ENCODE results near the gene SLFN5. TPM values are rescaled to one million over a fixed set of nuclear protein-coding genes. Genes with fewer than 3 reads are reported as not detected.

The SLFN5 gene
- total and polyA plus RNA-seq, 7 donors, result 1.7 to 23.7 (median 14.5) TPM

- no peaks in the 10 kb centered on the region for H3K4me1 ChIP-seq
- ATAC-seq, result no peak
- H3K36me3 ChIP-seq (ENCODE audit: insufficient read depth in 1 of 2, low read depth in 1 of 2), result no peaks in the 10 kb centered on the region
- TF ChIP-seq, protein P1, sequence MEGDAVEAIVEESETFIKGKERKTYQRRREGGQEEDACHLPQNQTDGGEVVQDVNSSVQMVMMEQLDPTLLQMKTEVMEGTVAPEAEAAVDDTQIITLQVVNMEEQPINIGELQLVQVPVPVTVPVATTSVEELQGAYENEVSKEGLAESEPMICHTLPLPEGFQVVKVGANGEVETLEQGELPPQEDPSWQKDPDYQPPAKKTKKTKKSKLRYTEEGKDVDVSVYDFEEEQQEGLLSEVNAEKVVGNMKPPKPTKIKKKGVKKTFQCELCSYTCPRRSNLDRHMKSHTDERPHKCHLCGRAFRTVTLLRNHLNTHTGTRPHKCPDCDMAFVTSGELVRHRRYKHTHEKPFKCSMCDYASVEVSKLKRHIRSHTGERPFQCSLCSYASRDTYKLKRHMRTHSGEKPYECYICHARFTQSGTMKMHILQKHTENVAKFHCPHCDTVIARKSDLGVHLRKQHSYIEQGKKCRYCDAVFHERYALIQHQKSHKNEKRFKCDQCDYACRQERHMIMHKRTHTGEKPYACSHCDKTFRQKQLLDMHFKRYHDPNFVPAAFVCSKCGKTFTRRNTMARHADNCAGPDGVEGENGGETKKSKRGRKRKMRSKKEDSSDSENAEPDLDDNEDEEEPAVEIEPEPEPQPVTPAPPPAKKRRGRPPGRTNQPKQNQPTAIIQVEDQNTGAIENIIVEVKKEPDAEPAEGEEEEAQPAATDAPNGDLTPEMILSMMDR (IDR thresholded peaks at IDR 0.05), result no peak
- no peaks in the 10 kb centered on the region for H3K27me3 ChIP-seq (ENCODE audit: insufficient read depth in 3 of 3, low read length in 2 of 3)
- DNase-seq, result no peak
- WGBS, 3 donors, result 56 to 69% (median 68%) methylated on average over 5 of the region's 5 CpGs
- H3K4me3 ChIP-seq, result no peak overlapping the region
- no peak overlapping the region for H3K27ac ChIP-seq
- intact Hi-C loops (cut with DNase I), result loop anchor here in 1 of 2 donors (10.0 kb wide), 1 partner anchor 419 kb away; no protein-coding TSS in a partner anchor
- H3K9me3 ChIP-seq, result no peaks in the 10 kb centered on the region
Observed at GRCh38 chr17:35213412-35213940, 29.4 kb upstream of the SLFN5 start.

DNA sequence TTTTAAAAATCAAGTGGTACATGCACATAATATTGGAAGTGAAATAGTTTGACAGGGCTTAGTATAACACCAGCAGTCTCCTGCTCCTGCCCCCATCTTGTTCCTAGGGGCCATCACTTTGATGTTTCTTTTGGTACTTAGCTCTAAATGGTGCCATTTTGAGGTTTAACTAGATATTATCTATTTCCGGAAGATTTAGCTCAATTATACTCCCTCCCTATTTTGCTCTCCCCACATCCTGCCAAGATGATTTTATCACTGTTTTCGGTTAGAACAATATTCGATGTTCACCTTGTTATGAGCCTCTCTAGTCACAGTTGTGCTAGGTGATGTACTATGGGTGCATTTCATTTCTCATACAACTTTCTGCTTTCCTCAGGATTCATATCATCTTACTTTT, 28.7 kb upstream of the SLFN5 start:
- TF ChIP-seq, protein P1 (IDR thresholded peaks at IDR 0.05), result no peak
- ATAC-seq (no peak), DNase-seq (no peak)
- intact Hi-C loops (cut with DNase I), result loop anchor here in 1 of 2 donors (10.0 kb wide), 1 partner anchor 419 kb away; no protein-coding TSS in a partner anchor
- no peaks in the 10 kb centered on the region for H3K9me3 ChIP-seq
- 64 to 74% (median 68%) methylated on average over 3 of the region's 3 CpGs for WGBS, 3 donors
- no peaks in the 10 kb centered on the region for H3K36me3 ChIP-seq (ENCODE audit: insufficient read depth in 1 of 2, low read depth in 1 of 2)
- H3K4me3 ChIP-seq, result no peak overlapping the region
- H3K27ac ChIP-seq, result no peak overlapping the region
- H3K4me1 ChIP-seq, result no peaks in the 10 kb centered on the region
- H3K27me3 ChIP-seq (ENCODE audit: insufficient read depth in 3 of 3, low read length in 2 of 3), result no peaks in the 10 kb centered on the region

GRCh38 chr17:35214631-35215273, 28.1 kb upstream of the SLFN5 start:
- Histone ChIP-seq H3K4me1 (no peaks in the 10 kb centered on the region), H3K4me3 (no peak overlapping the region), H3K27me3 (ENCODE audit: insufficient read depth in 3 of 3, low read length in 2 of 3) (no peaks in the 10 kb centered on the region), H3K36me3 (ENCODE audit: insufficient read depth in 1 of 2, low read depth in 1 of 2) (no peaks in the 10 kb centered on the region), H3K27ac (no peak overlapping the region), H3K9me3 (no peaks in the 10 kb centered on the region)
- intact Hi-C loops (cut with DNase I), result loop anchor here in 1 of 2 donors (10.0 kb wide), 1 partner anchor 420 kb away; no protein-coding TSS in a partner anchor
- no peak for ATAC-seq
- DNase-seq, result no peak
- TF ChIP-seq, protein P1 (IDR thresholded peaks at IDR 0.05), result no peak
- WGBS, 3 donors, result 49 to 58% (median 49%) methylated on average over 5 of the region's 5 CpGs

- intact Hi-C loops (cut with DNase I), result loop anchor here in 1 of 2 donors (10.0 kb wide), 1 partner anchor 422 kb away; no protein-coding TSS in a partner anchor
- ATAC-seq, result no peak
- Histone ChIP-seq H3K9me3 (no peaks in the 10 kb centered on the region), H3K4me1 (no peaks in the 10 kb centered on the region), H3K4me3 (no peak overlapping the region), H3K36me3 (ENCODE audit: insufficient read depth in 1 of 2, low read depth in 1 of 2) (no peaks in the 10 kb centered on the region), H3K27ac (no peak overlapping the region), H3K27me3 (ENCODE audit: insufficient read depth in 3 of 3, low read length in 2 of 3) (no peaks in the 10 kb centered on the region)
- TF ChIP-seq, protein P1 (IDR thresholded peaks at IDR 0.05), result no peak
- no peak for DNase-seq
- WGBS, 3 donors, result 37 to 39% (median 37%) methylated on average over 5 of the region's 5 CpGs
Observed at GRCh38 chr17:35217107-35217506, 25.8 kb upstream of the SLFN5 start.
